Measurements from ENCODE around the gene GPC6.

GRCh38 chr13:94454906-94455305 lies 1228.3 kb downstream of the GPC6 start:
- TF ChIP-seq CTCF (IDR thresholded peaks at IDR 0.05), result no peak
- no peak for TF ChIP-seq POLR2A (IDR thresholded peaks at IDR 0.05)

Measured in uterus (tissue), 2 donors.